Central memory CD8-positive, alpha-beta T cell (primary cell): ENCODE measurements around the gene ADAMTS6.
"Not testable (repeated sequence)": the region's sequence is repeated elsewhere in the genome, so short reads cannot be mapped to it uniquely, and the experiment has no call there.

ENCODE experiments used
- ATAC-seq: fragments of 150-1000 bp; cut with Tn5 transposase; replicated peaks from 2 replicates; pipeline ENCODE4 v1.10.0; 2022; ENCODE audit warnings: mild to moderate bottlenecking, moderate FRiP score, moderate number of reproducible peaks; ENCODE audit not compliant: poor library complexity, severe bottlenecking; ENCODE audit errors: extremely low read depth
- DNase-seq, 2 donors: peaks; one replicate each; pipeline ENCODE4 v3.0.0; 2021; ENCODE audit warnings: low spot score in 2 of 2
- H3K27ac Mint-ChIP-seq: one replicate; pipeline ENCODE4 v1.8.0; 2022; ENCODE audit warnings: low read depth, mild to moderate bottlenecking, moderate library complexity, mixed read lengths
- H3K27me3 Mint-ChIP-seq: one replicate; pipeline ENCODE4 v1.8.0; 2022; ENCODE audit warnings: mixed read lengths
- H3K36me3 Mint-ChIP-seq: one replicate; pipeline ENCODE4 v1.8.0; 2022; ENCODE audit warnings: mild to moderate bottlenecking, moderate library complexity, mixed read lengths; ENCODE audit not compliant: insufficient read depth
- H3K4me1 Mint-ChIP-seq: one replicate; pipeline ENCODE4 v1.8.0; 2022; ENCODE audit warnings: mixed read lengths
- H3K4me3 Mint-ChIP-seq: one replicate; pipeline ENCODE4 v1.8.0; 2022; ENCODE audit warnings: mild to moderate bottlenecking, moderate library complexity, mixed read lengths
- H3K9me3 Mint-ChIP-seq: one replicate; pipeline ENCODE4 v1.8.0; 2022; ENCODE audit warnings: mixed read lengths

Gene ADAMTS6, protein sequence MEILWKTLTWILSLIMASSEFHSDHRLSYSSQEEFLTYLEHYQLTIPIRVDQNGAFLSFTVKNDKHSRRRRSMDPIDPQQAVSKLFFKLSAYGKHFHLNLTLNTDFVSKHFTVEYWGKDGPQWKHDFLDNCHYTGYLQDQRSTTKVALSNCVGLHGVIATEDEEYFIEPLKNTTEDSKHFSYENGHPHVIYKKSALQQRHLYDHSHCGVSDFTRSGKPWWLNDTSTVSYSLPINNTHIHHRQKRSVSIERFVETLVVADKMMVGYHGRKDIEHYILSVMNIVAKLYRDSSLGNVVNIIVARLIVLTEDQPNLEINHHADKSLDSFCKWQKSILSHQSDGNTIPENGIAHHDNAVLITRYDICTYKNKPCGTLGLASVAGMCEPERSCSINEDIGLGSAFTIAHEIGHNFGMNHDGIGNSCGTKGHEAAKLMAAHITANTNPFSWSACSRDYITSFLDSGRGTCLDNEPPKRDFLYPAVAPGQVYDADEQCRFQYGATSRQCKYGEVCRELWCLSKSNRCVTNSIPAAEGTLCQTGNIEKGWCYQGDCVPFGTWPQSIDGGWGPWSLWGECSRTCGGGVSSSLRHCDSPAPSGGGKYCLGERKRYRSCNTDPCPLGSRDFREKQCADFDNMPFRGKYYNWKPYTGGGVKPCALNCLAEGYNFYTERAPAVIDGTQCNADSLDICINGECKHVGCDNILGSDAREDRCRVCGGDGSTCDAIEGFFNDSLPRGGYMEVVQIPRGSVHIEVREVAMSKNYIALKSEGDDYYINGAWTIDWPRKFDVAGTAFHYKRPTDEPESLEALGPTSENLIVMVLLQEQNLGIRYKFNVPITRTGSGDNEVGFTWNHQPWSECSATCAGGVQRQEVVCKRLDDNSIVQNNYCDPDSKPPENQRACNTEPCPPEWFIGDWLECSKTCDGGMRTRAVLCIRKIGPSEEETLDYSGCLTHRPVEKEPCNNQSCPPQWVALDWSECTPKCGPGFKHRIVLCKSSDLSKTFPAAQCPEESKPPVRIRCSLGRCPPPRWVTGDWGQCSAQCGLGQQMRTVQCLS (N-terminal part only)

DNA sequence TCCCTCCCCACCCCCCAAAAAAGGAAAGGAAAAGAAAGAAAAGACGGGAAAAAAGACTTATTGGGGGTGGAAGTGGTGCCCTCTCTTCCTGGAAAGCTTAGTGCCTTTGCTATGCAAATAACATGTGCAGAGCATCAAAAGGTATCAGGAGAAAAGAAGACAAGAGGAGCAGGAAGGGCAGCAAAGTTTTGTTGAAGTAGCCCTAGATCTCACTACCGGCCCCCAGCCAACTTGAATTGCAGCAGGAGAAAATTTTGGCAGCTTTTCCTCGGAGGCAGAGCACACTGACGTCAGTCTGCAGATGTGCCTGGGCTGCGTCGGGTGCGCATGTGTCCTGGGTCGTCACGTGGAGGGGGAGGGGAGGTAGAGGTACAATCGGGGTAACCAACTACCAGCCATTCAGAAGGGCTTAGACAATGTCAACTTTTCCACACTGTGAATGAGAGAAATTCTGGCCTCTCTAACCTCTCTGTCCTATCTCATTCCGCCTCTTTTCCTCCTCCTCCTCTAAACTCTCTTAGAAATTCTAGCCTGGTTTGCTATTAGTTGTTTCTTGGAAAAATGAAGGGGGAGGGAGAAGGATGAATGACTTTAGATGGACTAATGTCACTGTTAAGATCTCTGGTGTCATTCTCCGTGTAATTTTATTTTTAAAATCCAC, at the start of gene ADAMTS6:
TSS of gene ADAMTS6 (minus strand) at position 286 of the 661 bp plus-strand sequence. CDS start 8,247 bp downstream, outside the sequence.
- Mint-ChIP-seq H3K27me3 (no peaks in the 10 kb centered on the region), H3K4me1 (peaks cover 21% of the 10 kb centered on the region), H3K4me3 (no peak within 1 kb of the TSS), H3K36me3 (peaks cover 9% of the 10 kb centered on the region), H3K9me3 (no peaks in the 10 kb centered on the region), H3K27ac (no peak within 1 kb of the TSS)
- ATAC-seq (peak; percentile 70), DNase-seq (peak; percentile 35 to 39)

DNA sequence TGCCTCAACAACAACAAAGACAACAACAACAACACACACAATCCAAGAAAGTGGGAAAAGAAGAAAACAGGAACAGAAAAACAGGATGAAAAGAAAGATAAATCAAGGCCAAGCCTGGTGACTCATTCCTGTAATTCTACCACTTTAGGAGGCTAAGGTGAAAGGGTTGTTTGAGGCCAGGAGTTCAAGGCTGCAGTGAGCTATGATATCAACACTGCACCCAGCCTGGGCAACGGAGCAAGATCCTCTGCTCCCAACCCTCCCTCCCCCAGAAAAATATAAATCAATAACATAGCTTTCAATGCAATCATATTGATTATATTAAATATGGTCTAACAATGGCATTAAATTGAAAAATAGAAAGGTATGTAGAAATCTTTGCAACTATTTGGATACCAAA, 49.2 kb upstream of the ADAMTS6 start:
- no peak overlapping the region for H3K4me3 Mint-ChIP-seq
- no peaks in the 10 kb centered on the region for H3K36me3 Mint-ChIP-seq
- H3K27me3 Mint-ChIP-seq: no peaks in the 10 kb centered on the region
- no peaks in the 10 kb centered on the region for H3K9me3 Mint-ChIP-seq
- DNase-seq (no peak), ATAC-seq (no peak)
- H3K27ac Mint-ChIP-seq: no peak overlapping the region
- no peaks in the 10 kb centered on the region for H3K4me1 Mint-ChIP-seq

DNA sequence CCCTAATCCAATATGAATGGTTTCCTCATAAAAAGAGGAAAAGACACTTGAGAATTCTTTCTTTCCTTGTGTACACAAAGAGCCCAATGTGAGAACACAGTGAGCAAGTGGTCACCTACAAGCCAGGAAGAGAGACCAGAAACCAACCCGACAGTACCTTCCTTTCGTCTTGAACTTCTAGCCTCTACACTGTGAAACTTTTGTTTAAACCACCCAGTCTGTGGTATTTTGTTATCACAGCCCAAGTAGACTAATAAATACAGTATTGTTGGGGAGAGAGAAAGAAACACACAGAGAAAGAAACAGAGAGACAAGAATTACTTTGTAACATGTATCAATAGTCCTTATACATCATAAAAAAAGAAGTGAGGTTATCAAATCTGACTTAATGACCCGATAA, 44.0 kb upstream of the ADAMTS6 start:
- H3K4me3 Mint-ChIP-seq: no peak overlapping the region
- no peak overlapping the region for H3K27ac Mint-ChIP-seq
- H3K36me3 Mint-ChIP-seq: no peaks in the 10 kb centered on the region
- H3K4me1 Mint-ChIP-seq: no peaks in the 10 kb centered on the region
- no peaks in the 10 kb centered on the region for H3K27me3 Mint-ChIP-seq
- no peaks in the 10 kb centered on the region for H3K9me3 Mint-ChIP-seq
- DNase-seq: no peak
- ATAC-seq: no peak

DNA sequence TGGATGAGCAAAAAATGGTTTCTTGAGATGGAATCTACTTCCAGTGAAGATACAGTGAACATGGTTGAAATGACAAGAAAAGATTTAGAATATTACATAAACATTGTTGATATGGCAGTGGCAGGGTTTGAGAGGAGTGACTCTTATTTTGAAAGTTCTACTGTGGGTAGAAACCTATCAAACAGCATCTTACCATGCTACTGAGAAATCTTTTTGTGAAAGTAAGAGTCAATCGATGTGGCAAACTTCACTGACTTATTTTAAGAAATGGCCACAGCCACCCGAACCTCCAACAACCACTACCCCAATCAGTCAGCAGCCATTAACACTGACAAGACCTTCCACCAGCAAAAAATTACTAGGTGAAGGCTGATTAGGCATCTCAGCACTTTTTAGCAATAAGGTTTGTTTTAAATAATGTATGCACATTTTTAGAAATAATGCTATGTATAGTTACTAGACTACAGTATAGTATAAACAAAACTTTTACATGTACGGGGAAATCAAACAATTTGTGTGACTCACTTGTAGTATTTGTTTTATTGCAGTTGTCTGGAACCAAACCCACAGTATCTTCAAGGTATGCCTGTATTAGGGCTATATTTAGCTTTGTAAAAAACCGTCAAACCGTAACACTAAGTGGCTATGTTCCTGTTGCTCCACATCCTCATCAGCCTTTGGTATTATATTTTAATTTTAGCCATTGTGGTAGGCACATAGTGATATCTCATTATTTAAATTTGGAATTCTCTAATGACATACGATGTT, 30.6 kb upstream of the ADAMTS6 start:
- Mint-ChIP-seq H3K27ac (no peak overlapping the region), H3K4me1 (no peaks in the 10 kb centered on the region), H3K4me3 (no peak overlapping the region), H3K36me3 (no peaks in the 10 kb centered on the region), H3K27me3 (no peaks in the 10 kb centered on the region), H3K9me3 (no peaks in the 10 kb centered on the region)
- ATAC-seq (no peak), DNase-seq (no peak)

DNA sequence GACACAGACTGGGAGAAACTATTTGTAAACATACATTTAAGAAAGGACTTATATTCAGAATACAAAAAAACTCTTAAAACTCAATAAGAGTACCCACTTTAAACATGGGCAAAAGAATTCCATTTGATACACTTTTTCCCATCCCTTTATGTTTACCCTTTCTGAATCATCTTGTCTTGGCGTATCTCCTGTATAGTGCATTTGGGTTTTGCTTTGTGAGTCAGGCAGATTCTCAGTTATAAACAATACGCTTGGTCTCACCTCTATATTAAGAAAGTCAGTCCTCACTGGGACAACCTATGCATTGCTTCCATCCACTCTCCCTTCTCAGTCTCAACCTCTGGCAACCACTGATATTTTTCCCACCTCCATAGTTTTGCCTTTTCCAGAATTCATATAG, 27.3 kb upstream of the ADAMTS6 start:
- H3K27ac Mint-ChIP-seq: no peak overlapping the region
- H3K9me3 Mint-ChIP-seq: no peaks in the 10 kb centered on the region
- H3K4me1 Mint-ChIP-seq: no peaks in the 10 kb centered on the region
- no peaks in the 10 kb centered on the region for H3K36me3 Mint-ChIP-seq
- DNase-seq (no peak), ATAC-seq (no peak)
- H3K4me3 Mint-ChIP-seq: no peak overlapping the region
- no peaks in the 10 kb centered on the region for H3K27me3 Mint-ChIP-seq

DNA sequence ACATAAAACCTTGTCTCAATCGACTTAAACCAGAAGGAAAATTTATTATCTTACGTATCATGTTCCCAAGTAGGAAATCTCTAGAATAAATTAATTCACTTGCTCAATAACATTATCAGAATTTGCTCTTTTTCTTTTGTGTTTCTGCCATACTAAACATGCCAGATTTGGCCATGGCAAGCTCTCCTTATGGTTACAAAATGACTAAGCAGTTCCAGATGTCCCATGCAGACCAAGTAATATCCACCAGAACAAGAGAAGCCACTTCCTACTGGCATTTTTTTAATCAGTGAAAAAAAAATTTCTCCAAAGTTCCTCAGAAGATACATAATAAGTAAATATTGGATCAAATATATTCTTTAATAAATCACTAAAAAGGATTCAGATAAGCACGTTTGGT, 25.2 kb upstream of the ADAMTS6 start:
- no peak for ATAC-seq
- Mint-ChIP-seq H3K4me3 (no peak overlapping the region), H3K4me1 (no peaks in the 10 kb centered on the region), H3K27ac (no peak overlapping the region), H3K27me3 (no peaks in the 10 kb centered on the region), H3K9me3 (no peaks in the 10 kb centered on the region), H3K36me3 (no peaks in the 10 kb centered on the region)
- DNase-seq: no peak

DNA sequence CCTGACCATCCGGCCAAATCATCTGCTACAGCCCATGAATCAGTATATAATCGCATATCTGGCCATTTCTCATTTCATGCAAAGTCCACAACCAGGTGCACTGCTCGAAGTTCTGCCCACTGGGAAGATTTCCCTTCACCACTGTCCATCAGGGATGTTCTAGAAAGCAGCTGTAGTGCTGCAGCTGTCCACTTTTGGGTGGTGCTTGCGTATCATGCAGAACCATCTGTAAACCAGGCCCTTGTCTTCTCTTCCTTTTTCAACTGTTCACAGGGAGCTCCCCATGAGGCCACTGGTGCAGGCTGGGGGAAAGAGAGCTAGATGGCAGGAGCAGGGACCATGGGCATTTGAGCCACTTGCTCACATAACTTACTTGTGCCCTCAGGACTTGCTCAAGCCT, 7.4 kb upstream of the ADAMTS6 start:
- ATAC-seq (no peak), DNase-seq (no peak)
- H3K4me3 Mint-ChIP-seq: no peak overlapping the region
- H3K27ac Mint-ChIP-seq: no peak overlapping the region
- no peaks in the 10 kb centered on the region for H3K9me3 Mint-ChIP-seq
- H3K27me3 Mint-ChIP-seq: no peaks in the 10 kb centered on the region
- no peaks in the 10 kb centered on the region for H3K4me1 Mint-ChIP-seq
- H3K36me3 Mint-ChIP-seq: no peaks in the 10 kb centered on the region

DNA sequence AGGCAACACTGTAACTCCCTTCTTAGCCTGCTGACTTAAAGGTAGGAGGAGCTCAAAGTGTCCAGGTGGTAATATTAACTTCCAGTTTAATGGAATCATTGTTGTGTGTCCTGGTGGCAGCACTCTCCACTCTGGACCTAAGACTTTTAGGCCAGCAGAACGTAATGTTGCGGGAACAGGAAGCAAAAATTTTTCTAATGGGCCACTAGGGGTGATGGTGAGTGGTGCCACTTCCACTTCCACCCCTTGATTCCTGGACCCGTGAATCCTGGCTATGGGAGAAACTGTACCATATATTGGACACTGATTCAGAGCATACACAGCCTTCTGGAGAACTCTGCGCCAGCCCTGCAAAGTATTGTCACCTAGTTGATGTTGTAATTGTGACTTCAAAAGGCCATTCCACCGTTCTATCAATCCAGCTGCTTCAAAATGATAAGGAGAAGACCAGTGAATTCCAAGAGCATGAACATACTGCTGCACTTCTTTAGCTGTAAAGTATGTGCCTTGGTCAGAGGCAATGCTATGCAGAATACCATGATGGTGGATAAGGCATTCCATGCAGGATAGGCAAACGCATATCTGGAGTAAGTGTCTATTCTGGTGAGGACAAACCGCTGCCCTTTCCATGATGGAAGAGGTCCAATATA, 6.4 kb upstream of the ADAMTS6 start:
- H3K4me3 Mint-ChIP-seq, H3K36me3 Mint-ChIP-seq, H3K27me3 Mint-ChIP-seq, H3K9me3 Mint-ChIP-seq, H3K4me1 Mint-ChIP-seq, H3K27ac Mint-ChIP-seq, DNase-seq, ATAC-seq: not testable (repeated sequence)

DNA sequence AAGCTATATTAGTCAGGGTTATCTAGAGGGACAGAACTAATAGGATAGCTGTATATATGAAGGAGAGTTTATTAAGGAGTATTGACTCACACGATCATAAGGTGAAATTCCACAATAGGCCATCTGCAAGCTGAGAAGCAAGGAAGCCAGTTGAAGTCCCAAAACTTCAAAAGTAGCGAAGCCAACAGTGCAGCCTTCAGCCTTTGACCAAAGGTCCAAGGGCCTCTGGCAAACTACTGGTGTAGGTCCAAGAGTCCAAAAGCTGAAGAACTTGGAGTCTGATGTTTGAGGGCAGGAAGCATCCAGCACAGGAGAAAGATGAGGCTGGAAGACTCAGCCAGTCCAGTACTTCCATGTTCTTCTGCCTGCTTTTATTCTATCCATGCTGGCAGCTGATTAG, 5.1 kb upstream of the ADAMTS6 start:
- ATAC-seq, H3K27ac Mint-ChIP-seq, H3K36me3 Mint-ChIP-seq, H3K4me3 Mint-ChIP-seq, H3K9me3 Mint-ChIP-seq, H3K27me3 Mint-ChIP-seq, DNase-seq: not testable (repeated sequence)
- H3K4me1 Mint-ChIP-seq: peaks cover 15% of the 10 kb centered on the region

DNA sequence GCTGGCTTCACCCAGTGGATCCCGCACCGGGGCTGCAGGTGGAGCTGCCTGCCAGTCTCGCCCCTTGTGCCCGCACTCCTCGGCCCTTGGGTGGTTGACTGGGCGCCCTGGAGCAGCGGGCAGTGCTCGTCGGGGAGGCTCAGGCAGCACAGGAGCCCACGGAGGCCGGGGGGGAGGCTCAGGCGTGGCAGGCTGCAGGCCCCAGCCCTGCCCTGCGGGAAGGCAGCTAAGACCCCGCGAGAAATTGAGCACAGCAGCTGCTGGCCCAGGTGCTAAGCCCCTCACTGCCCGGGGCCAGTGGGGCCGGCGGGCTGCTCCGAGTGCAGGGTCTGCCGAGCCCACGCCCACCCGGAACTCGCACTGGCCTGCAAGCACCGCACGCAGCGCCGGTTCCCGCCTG, 3.7 kb upstream of the ADAMTS6 start:
- Mint-ChIP-seq H3K4me3 (no peak overlapping the region), H3K4me1 (peaks cover 21% of the 10 kb centered on the region), H3K27me3 (no peaks in the 10 kb centered on the region), H3K36me3 (peaks cover 9% of the 10 kb centered on the region), H3K9me3 (no peaks in the 10 kb centered on the region), H3K27ac (no peak overlapping the region)
- ATAC-seq: no peak
- DNase-seq: no peak

DNA sequence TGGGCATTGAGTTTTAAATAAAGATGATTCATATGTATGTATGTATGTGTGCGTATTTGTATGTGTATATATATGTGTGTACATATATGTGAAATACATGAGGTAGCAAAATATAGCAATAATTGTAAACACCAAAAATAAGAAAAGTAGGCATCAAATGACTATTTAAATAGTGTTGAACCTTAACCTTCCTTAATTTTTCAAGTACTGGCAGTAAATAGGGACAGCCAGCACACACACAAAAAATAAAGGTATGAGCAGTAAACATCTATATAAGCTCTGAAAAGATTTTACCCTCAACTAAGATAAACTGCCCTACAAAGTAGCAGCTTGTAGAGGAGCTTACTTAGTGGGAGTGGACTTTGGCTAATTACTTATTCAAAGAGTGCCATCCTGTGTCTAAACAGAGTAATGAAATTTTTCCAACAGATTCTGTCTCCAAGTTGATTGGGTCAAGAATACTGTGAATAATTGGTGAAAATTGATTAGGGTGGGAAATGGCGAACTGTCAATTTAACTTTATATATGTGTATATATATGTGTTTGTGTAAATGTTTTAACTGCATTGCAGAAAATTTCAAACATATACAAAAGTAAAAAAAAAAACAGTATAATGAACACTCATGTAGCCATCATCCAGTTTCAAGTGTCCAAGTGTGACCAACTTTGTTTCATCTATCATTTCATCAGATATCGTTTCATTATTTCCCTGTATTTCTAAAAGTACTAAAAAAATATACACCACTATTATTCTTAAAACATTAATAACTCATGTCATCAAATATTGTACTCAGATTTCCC, 2.0 kb upstream of the ADAMTS6 start:
- Mint-ChIP-seq H3K9me3 (no peaks in the 10 kb centered on the region), H3K36me3 (peaks cover 9% of the 10 kb centered on the region), H3K4me3 (no peak overlapping the region), H3K4me1 (peaks cover 21% of the 10 kb centered on the region), H3K27ac (no peak overlapping the region), H3K27me3 (no peaks in the 10 kb centered on the region)
- ATAC-seq (peak; percentile 21), DNase-seq (no peak)
